PFSK-1 (cell line): Measurements from ENCODE around the gene IL22RA2.

Source experiments
- POLR2AphosphoS5 ChIP-seq: IDR thresholded peaks from 2 replicates; pipeline ENCODE4 v1.6.1; 2012; ENCODE audit warnings: low read depth, mild to moderate bottlenecking, control low read depth, low read length, moderate library complexity
- SIN3A ChIP-seq: IDR thresholded peaks from 2 replicates; pipeline ENCODE4 v1.6.1; 2012; ENCODE audit warnings: mild to moderate bottlenecking, low read length, moderate library complexity, borderline replicate concordance; ENCODE audit not compliant: insufficient read depth

DNA sequence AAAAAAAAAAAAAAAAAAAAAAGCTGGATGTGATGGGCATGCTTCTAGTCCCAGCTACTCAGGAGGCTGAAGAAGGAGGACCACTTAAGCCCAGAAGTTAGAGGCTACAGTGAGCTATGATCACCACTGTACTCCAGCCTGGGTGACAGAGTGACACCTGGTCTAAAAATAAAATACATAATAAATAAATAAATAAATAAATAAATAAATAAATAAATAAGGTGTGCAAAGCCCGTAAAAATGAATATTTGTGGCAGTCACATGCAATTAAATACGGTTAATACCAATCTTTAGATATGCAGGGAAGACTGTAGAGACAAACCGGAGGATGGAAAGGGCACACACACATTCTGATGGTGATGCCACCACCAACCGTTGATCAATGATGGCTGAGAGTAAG, 26.2 kb downstream of the IL22RA2 start:
- TF ChIP-seq POLR2AphosphoS5: no peak
- no peak for TF ChIP-seq SIN3A
